ENCODE results near the gene OLFM2.
"Not testable (repeated sequence)": the region's sequence is repeated elsewhere in the genome, so short reads cannot be mapped to it uniquely, and the experiment has no call there.

The OLFM2 gene

GRCh38 chr19:9936326-9937000 is at the start of gene OLFM2:
Gene OLFM2 (minus strand): TSS chr19:9936515. CDS start chr19:9936366, 149 bp downstream.
- no peak for DNase-seq (ENCODE audit: low spot score)

- no peak for DNase-seq (ENCODE audit: low spot score)
These were observed 45.3 kb upstream of the OLFM2 start for GRCh38 chr19:9981406-9982260.

GRCh38 chr19:9972103-9972502 is 35.8 kb upstream of the OLFM2 start:
- no peak for DNase-seq (ENCODE audit: low spot score)

GRCh38 chr19:9971166-9971897 is 35.0 kb upstream of the OLFM2 start:
- DNase-seq (ENCODE audit: low spot score) = no peak

GRCh38 chr19:9970481-9970880 is 34.2 kb upstream of the OLFM2 start:
- DNase-seq (ENCODE audit: low spot score) = no peak

- no peak for DNase-seq (ENCODE audit: low spot score)
These were observed 33.3 kb upstream of the OLFM2 start for GRCh38 chr19:9969688-9969975.

- no peak for DNase-seq (ENCODE audit: low spot score)
These were observed 32.7 kb upstream of the OLFM2 start for GRCh38 chr19:9968820-9969687.

GRCh38 chr19:9967326-9967725 is 31.0 kb upstream of the OLFM2 start:
- no peak for DNase-seq (ENCODE audit: low spot score)

GRCh38 chr19:9966448-9966847 is 30.1 kb upstream of the OLFM2 start:
- no peak for DNase-seq (ENCODE audit: low spot score)

GRCh38 chr19:9966024-9966423 is 29.7 kb upstream of the OLFM2 start:
- no peak for DNase-seq (ENCODE audit: low spot score)

GRCh38 chr19:9962623-9963290 is 26.4 kb upstream of the OLFM2 start:
- no peak for DNase-seq (ENCODE audit: low spot score)

- DNase-seq (ENCODE audit: low spot score) = no peak
These were observed 24.8 kb upstream of the OLFM2 start for GRCh38 chr19:9961103-9961502.

- no peak for DNase-seq (ENCODE audit: low spot score)
These were observed 22.1 kb upstream of the OLFM2 start for GRCh38 chr19:9958379-9958821.

- no peak for DNase-seq (ENCODE audit: low spot score)
These were observed 20.6 kb upstream of the OLFM2 start for GRCh38 chr19:9956956-9957355.

GRCh38 chr19:9953802-9954542 is 17.7 kb upstream of the OLFM2 start:
- DNase-seq (ENCODE audit: low spot score) = no peak

- no peak for DNase-seq (ENCODE audit: low spot score)
These were observed 16.0 kb upstream of the OLFM2 start for GRCh38 chr19:9952276-9952675.

- no peak for DNase-seq (ENCODE audit: low spot score)
These were observed 11.1 kb upstream of the OLFM2 start for GRCh38 chr19:9947441-9947840.

GRCh38 chr19:9946528-9947125 is 10.3 kb upstream of the OLFM2 start:
- not testable (repeated sequence) for DNase-seq (ENCODE audit: low spot score)

- DNase-seq (ENCODE audit: low spot score) = no peak
These were observed 9.1 kb upstream of the OLFM2 start for GRCh38 chr19:9945319-9945966.

- DNase-seq (ENCODE audit: low spot score) = no peak
These were observed 7.4 kb upstream of the OLFM2 start for GRCh38 chr19:9943744-9944143.
